ENCODE results near the gene MMP3.

MMP3 gene

GRCh38 chr11:102788334-102788995 is 54.9 kb downstream of the MMP3 start:
- FAIRE-seq, result no peak

All from TTC549 (cell line).